B cell (primary cell): ENCODE measurements around the gene GDA.

ENCODE experiments used
- CTCF ChIP-seq: fragments of 200-600 bp; IDR thresholded peaks from one replicate; pipeline ENCODE4 v1.8.0; 2022; ENCODE audit warnings: antibody characterized with exemption, mild to moderate bottlenecking
- EZH2 ChIP-seq: IDR thresholded peaks from 2 replicates; pipeline ENCODE4 v1.6.1; 2012; ENCODE audit warnings: borderline replicate concordance, low read depth, mild to moderate bottlenecking, moderate library complexity, low read length; ENCODE audit not compliant: insufficient read depth, poor library complexity, severe bottlenecking

GRCh38 chr9:72160446-72161123 lies 11.3 kb downstream of the GDA start:
- TF ChIP-seq EZH2 (no peak), CTCF (no peak)
